Gastrocnemius medialis (tissue), 4 donors: ENCODE data around the gene CCDC57. TPM values are rescaled to one million over a fixed set of nuclear protein-coding genes. Genes with fewer than 3 reads are reported as not detected.
"Not testable (repeated sequence)": the region's sequence is repeated elsewhere in the genome, so short reads cannot be mapped to it uniquely, and the experiment has no call there.

Experiments
- ATAC-seq, 2 donors: fragments of 150-250 bp; one replicate each; pipeline ENCODE4 v1.9.1; 2016
- DNase-seq, 2 donors: peaks; one replicate each; pipeline ENCODE4 v3.0.0-alpha.2; 2019
- H3K27ac ChIP-seq, 4 donors: fragments of 200-600 bp; sonication (generic); 1 replicate in 1 of 4; 2 replicates in 3 of 4; pipeline ENCODE4 v1.5.1; 2016 to 2018; ENCODE audit warnings: mild to moderate bottlenecking in 2 of 4, moderate library complexity in 1 of 4
- H3K27me3 ChIP-seq, 3 donors: fragments of 200-600 bp; sonication (generic) in 2 of 3; 1 replicate in 1 of 3; 2 replicates in 2 of 3; pipeline versions ENCODE4 v1.5.1 to v1.6.0; 2016 to 2019; ENCODE audit warnings: mild to moderate bottlenecking in 1 of 3, moderate library complexity in 1 of 3
- H3K36me3 ChIP-seq, 2 donors: fragments of 200-600 bp; sonication (generic) in 1 of 2; one replicate each; pipeline ENCODE4 v1.5.1; 2017 to 2018
- H3K4me1 ChIP-seq, 2 donors: fragments of 200-600 bp; sonication (generic) in 1 of 2; one replicate each; pipeline ENCODE4 v1.5.1; 2016 to 2017; ENCODE audit warnings: mild to moderate bottlenecking in 2 of 2
- H3K4me3 ChIP-seq, 4 donors: fragments of 200-600 bp; sonication (generic) in 3 of 4; 1 replicate in 1 of 4; 2 replicates in 3 of 4; pipeline ENCODE4 v1.5.1; 2016 to 2019; ENCODE audit warnings: mild to moderate bottlenecking in 2 of 4
- H3K9me3 ChIP-seq, 3 donors: fragments of 200-600 bp; sonication (generic) in 2 of 3; 1 replicate in 1 of 3; 2 replicates in 2 of 3; pipeline ENCODE4 v1.5.1; 2016 to 2019
- CTCF ChIP-seq, 5 experiments: fragments of 450-650 bp in 3 of 5; fragments of 200-600 bp in 2 of 5; sonication (generic) in 2 of 5; IDR thresholded peaks in 4 of 5; conservative IDR thresholded peaks in 1 of 5; 1 replicate in 4 of 5; 2 replicates in 1 of 5; pipeline ENCODE4 v1.5.1; 2016 to 2019; ENCODE audit warnings: antibody characterized with exemption in 5 of 5, mild to moderate bottlenecking in 3 of 5, moderate library complexity in 3 of 5
- POLR2A ChIP-seq, 2 donors: fragments of 450-650 bp; IDR thresholded peaks; one replicate each; pipeline ENCODE4 v1.6.1; 2017; ENCODE audit warnings: antibody characterized with exemption in 2 of 2, mild to moderate bottlenecking in 2 of 2, moderate library complexity in 2 of 2
- in situ Hi-C, 4 donors: fragments of 200-750 bp; cut with MboI; loops; one replicate each; pipeline versions ENCODE4 v1.15.0 to v1.8.0; 2017; ENCODE audit warnings: low sequenced_read_pairs in 4 of 4
- intact Hi-C: fragments of 100-400 bp; cut with DNase I; formaldehyde crosslinking; loops from one replicate; pipeline ENCODE4 v1.15.1; 2023; ENCODE audit warnings: low total_unique reads
- total RNA-seq, 4 donors: library from RNA; depleted of rRNA; stranded (reverse); fragments of >200 nt; gene quantifications; one replicate each; pipeline versions ENCODE4 v1.1.0 to v1.2.3, GENCODE V29; 2016

The CCDC57 gene
- total RNA-seq, 4 donors from 2014 or later: 3.7 to 11.3 (median 5.1) TPM

GRCh38 chr17:82134101-82134500 is 78.5 kb downstream of the CCDC57 start:
- no peak for TF ChIP-seq POLR2A (IDR thresholded peaks at IDR 0.05)
- no peak for TF ChIP-seq CTCF (IDR thresholded peaks at IDR 0.05 in 4 of 5, conservative IDR thresholded peaks at IDR 0.05 in 1 of 5)
- peak overlapping the region; percentile 55 to 83 (median 70) for H3K27ac ChIP-seq
- in situ Hi-C loops: loop anchor here in 1 of 4 donors (25.0 kb wide), 1 partner anchor 97 kb away; the partner anchor contains the start of genes DCXR and RAC3
- H3K4me3 ChIP-seq: no peak overlapping the region
- H3K36me3 ChIP-seq: no peaks in the 10 kb centered on the region
- ATAC-seq (peak; percentile 88 to 89), DNase-seq (peak; percentile 53 to 84)
- peaks cover 0 to 3% of the 10 kb centered on the region in 2 donors for H3K4me1 ChIP-seq
- no peaks in the 10 kb centered on the region for H3K9me3 ChIP-seq
- intact Hi-C loops: no loop called here
- no peaks in the 10 kb centered on the region for H3K27me3 ChIP-seq

- H3K27me3 ChIP-seq, H3K4me1 ChIP-seq, intact Hi-C loops, H3K36me3 ChIP-seq, H3K4me3 ChIP-seq, H3K9me3 ChIP-seq: not testable (repeated sequence)
- ATAC-seq: peak; percentile 65 to 71
- in situ Hi-C loops: loop anchor here in 1 of 4 donors (25.0 kb wide), 1 partner anchor 96 kb away; the partner anchor contains the start of genes DCXR and RAC3
- H3K27ac ChIP-seq: peak overlapping the region; percentile 55 to 83 (median 70)
- DNase-seq: peak; percentile 46 to 82
Measured at GRCh38 chr17:82133166-82133953, 79.3 kb downstream of the CCDC57 start.

- H3K27ac ChIP-seq: no peak overlapping the region
- TF ChIP-seq POLR2A (IDR thresholded peaks at IDR 0.05): no peak
- no peak for TF ChIP-seq CTCF (IDR thresholded peaks at IDR 0.05 in 4 of 5, conservative IDR thresholded peaks at IDR 0.05 in 1 of 5)
- no peaks in the 10 kb centered on the region for H3K27me3 ChIP-seq
- no peak overlapping the region for H3K4me3 ChIP-seq
- H3K4me1 ChIP-seq: peaks cover 0 to 3% of the 10 kb centered on the region in 2 donors
- DNase-seq: no peak
- no peak for ATAC-seq
- in situ Hi-C loops (loop anchor here in 1 of 4 donors (25.0 kb wide), 1 partner anchor 92 kb away; the partner anchor contains the start of genes DCXR and RAC3), intact Hi-C loops (no loop called here)
- no peaks in the 10 kb centered on the region for H3K9me3 ChIP-seq
- H3K36me3 ChIP-seq: peaks cover 0 to 8% of the 10 kb centered on the region in 2 donors
Measured at GRCh38 chr17:82129095-82129494, 83.5 kb downstream of the CCDC57 start.

DNA sequence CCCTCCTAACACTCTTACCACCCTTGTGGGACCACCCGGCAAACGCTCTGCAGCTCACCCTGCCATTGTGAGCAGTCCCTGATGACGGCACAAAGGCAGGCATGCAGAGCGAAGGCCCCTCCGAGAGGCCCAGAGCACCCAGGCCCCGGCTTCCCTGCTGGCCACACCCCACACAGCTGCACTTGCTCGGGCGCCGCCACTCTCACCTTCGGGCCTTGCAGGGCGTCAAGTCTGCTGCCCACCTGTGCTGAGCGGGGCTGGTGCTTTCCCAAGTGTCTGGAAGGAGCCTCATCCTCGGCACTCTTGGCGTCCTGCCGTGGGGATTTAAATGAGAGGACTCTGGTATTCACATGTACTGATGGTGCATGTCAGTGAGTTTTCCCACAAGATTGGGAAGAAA is 84.4 kb downstream of the CCDC57 start:
- intact Hi-C loops (no loop called here), in situ Hi-C loops (loop anchor here in 1 of 4 donors (25.0 kb wide), 1 partner anchor 91 kb away; the partner anchor contains the start of genes DCXR and RAC3)
- DNase-seq: no peak
- Histone ChIP-seq H3K27ac (no peak overlapping the region), H3K4me1 (no peaks in the 10 kb centered on the region), H3K4me3 (no peak overlapping the region), H3K9me3 (no peaks in the 10 kb centered on the region), H3K36me3 (peaks cover 0 to 8% of the 10 kb centered on the region in 2 donors), H3K27me3 (no peaks in the 10 kb centered on the region)
- TF ChIP-seq POLR2A (IDR thresholded peaks at IDR 0.05) (no peak), CTCF (IDR thresholded peaks at IDR 0.05 in 4 of 5, conservative IDR thresholded peaks at IDR 0.05 in 1 of 5) (no peak)
- ATAC-seq: no peak

DNA sequence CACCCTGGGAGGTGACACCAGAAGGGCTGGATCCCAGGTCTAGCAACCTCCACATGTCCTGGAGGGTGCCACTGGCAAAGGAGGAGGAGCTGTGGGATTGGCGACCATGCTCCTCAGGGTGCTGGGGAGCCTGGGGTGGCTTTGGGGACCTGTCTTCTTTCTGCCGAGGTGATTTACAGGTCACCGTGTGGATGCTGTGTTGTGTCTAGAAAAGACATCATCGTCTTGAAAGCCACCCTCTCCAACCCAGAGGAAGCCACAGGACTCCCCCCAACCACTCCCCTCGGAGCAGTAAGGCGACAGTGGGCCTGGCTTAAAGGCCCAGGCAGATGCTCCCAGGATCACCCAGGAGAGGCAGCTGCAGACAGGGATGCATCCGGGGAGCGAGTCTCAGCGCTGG is 84.9 kb downstream of the CCDC57 start:
- Histone ChIP-seq H3K9me3 (no peaks in the 10 kb centered on the region), H3K4me1 (no peaks in the 10 kb centered on the region), H3K27ac (no peak overlapping the region), H3K27me3 (no peaks in the 10 kb centered on the region), H3K4me3 (no peak overlapping the region), H3K36me3 (peaks cover 0 to 8% of the 10 kb centered on the region in 2 donors)
- no peak for TF ChIP-seq POLR2A (IDR thresholded peaks at IDR 0.05)
- intact Hi-C loops: no loop called here
- in situ Hi-C loops: loop anchor here in 1 of 4 donors (25.0 kb wide), 1 partner anchor 90 kb away; the partner anchor contains the start of genes DCXR and RAC3
- DNase-seq (no peak), ATAC-seq (no peak)
